GM12874 (cell line): ENCODE data around the gene RUNX1.

Experiments
- CTCF ChIP-seq: IDR thresholded peaks from 2 replicates; pipeline ENCODE4 v1.5.1; 2011; ENCODE audit warnings: low read depth, mild to moderate bottlenecking, control low read depth, low read length, moderate library complexity; ENCODE audit not compliant: insufficient read depth

RUNX1 gene

GRCh38 chr21:35017256-35017655 is 31.8 kb downstream of the RUNX1 start:
- TF ChIP-seq CTCF = no peak

GRCh38 chr21:35016517-35017188 is 32.4 kb downstream of the RUNX1 start:
- no peak for TF ChIP-seq CTCF

GRCh38 chr21:35016071-35016470 is 33.0 kb downstream of the RUNX1 start:
- TF ChIP-seq CTCF = no peak

- no peak for TF ChIP-seq CTCF
Observed at GRCh38 chr21:35015435-35016024, 33.6 kb downstream of the RUNX1 start.

- no peak for TF ChIP-seq CTCF
Observed at GRCh38 chr21:35014302-35015041, 34.6 kb downstream of the RUNX1 start.

GRCh38 chr21:35011681-35012080 is 37.4 kb downstream of the RUNX1 start:
- TF ChIP-seq CTCF = no peak

GRCh38 chr21:35010447-35010846 is 38.7 kb downstream of the RUNX1 start:
- no peak for TF ChIP-seq CTCF
